Measurements from ENCODE around the gene ARHGAP45.

ARHGAP45 gene

DNA sequence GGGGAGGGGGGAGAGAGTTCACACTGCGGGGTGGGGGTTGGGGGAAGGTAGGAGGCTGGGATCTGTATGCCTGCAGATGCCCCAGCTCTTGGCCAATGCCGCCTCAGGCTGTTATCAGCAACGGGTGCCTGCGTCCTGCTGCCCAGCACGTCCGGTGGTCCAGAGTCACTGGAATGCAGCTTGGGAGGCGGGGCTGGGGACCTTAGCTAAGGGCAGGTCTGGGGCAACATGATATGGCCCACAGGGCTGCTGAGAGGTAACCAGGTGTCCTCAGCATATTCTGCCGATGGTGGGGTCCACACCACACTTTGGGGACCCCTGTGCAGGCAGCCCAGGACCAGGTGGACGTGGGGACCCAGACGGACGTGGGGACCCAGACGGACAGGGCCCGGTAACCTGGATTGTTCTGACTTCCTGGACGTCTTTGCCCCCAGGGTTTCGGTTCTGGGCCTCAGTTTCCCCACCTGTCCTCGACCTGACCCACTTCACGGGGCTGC is 668 bp upstream of the ARHGAP45 start:
- in situ Hi-C loops (cut with MboI; ENCODE audit: low pct_unique_long_range_greater_than_20kb, low sequenced_read_pairs, unreplicated experiment) = no loop called here
- DNase-seq (ENCODE audit: low spot score) = no peak
- TF ChIP-seq CTCF (IDR thresholded peaks at IDR 0.05; ENCODE audit: extremely low read depth, insufficient read depth, missing control alignments) = no peak

- in situ Hi-C loops (cut with MboI; ENCODE audit: low pct_unique_long_range_greater_than_20kb, low sequenced_read_pairs, unreplicated experiment) = no loop called here
- TF ChIP-seq CTCF (IDR thresholded peaks at IDR 0.05; ENCODE audit: extremely low read depth, insufficient read depth, missing control alignments) = no peak
- peak; percentile 55 for DNase-seq (ENCODE audit: low spot score)
Observed at GRCh38 chr19:1067341-1067957, 482 bp downstream of the ARHGAP45 start.

DNA sequence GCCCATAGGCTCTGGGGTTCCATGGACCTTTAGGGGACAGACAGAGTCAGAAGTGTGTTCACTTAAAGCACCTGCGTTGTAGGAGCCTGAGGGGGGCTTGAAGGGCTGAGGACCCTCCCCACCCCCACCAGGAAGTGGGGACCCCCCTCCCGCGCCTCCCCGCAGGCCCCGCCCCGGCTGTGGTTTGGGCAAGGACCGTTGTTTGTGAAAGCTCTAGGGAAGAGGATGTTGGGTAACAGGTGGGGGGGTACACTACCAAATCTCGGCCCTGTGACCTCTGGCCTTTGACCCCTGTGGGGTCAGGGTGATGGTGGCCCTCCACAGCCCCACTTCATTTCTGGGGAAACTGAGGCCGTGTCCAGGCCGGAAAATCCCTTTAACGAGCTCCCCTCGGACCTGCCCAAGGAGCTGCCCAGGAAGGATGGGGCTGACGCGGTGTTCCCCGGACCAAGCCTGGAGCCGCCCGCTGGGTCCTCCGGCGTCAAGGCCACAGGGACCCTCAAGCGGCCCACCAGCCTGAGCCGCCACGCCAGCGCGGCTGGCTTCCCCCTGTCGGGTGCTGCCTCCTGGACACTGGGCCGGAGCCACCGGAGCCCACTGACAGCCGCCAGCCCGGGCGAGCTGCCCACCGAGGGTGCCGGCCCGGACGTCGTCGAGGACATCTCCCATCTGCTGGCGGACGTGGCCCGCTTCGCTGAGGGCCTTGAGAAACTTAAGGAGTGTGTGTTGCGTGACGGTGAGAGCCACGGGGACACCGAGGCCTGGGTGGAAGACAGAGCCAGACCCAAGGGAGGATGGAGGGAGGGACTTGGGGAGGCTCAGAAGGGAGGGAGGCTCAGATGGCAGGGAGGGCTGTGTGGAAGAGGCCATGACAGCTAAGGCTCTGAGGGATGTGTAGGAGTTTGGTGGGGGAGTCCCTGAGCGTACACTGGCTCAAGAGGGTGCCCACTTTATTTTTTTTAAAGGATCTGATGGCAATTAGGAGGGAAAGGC is 1.3 kb downstream of the ARHGAP45 start:
- no peak for TF ChIP-seq CTCF (IDR thresholded peaks at IDR 0.05; ENCODE audit: extremely low read depth, insufficient read depth, missing control alignments)
- in situ Hi-C loops (cut with MboI; ENCODE audit: low pct_unique_long_range_greater_than_20kb, low sequenced_read_pairs, unreplicated experiment) = no loop called here
- peak; percentile 73 for DNase-seq (ENCODE audit: low spot score)

DNA sequence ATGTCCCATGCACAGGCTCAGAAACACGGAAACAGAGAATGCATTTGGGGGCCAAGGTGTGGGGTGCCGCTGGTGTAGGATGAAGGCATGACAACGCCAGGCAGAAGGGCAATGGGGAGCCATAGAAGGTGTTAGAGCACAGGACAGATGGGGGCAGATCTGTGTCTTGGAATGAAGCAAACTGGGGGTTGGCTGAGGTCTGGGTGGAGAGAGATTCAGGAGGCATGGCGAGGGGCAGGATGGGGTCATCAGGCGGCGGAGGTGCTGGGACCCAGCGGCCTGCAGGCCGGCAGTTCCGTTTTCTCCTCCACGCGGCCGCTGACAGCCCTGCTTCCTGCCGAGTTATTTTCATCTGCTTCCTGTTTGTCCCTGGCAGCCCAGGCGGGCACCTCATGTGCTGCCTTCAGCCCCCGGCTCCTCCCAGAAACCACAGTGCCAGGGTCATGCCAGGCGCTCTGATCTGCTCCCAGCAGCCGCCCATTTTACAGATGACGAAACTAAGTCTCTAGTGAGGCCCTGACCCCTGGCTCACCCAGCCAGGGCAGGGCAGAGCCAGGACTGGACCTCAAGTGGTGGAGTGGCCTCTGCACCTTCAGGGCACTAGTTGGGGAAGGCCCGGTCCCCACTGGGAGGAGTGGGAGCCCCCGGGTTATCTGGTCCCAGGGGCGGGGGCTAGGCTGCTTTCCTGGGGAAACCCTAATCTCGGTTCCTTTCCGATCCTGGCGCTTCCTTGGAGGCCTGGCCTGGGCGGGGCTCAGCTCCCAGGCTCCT is 2.2 kb downstream of the ARHGAP45 start:
- in situ Hi-C loops (cut with MboI; ENCODE audit: low pct_unique_long_range_greater_than_20kb, low sequenced_read_pairs, unreplicated experiment) = no loop called here
- peak; percentile 61 for DNase-seq (ENCODE audit: low spot score)
- TF ChIP-seq CTCF (IDR thresholded peaks at IDR 0.05; ENCODE audit: extremely low read depth, insufficient read depth, missing control alignments) = no peak

DNA sequence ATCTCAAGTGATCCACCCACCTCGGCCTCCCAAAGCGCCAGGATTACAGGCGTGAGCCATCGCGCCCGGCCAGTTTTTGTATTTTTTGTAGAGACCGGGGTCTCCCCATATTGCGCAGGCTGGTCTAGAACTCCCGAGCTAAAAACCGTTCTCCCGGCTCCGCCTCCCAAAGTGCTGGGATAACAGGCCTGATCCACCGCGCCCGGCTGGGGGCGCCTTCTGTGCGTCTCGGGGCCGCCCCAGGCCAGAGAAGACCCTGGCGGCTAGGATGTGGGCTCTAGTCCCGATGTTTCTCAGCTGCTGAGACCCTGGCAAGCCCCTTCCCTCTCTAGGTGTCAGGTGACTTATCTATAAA is 3.6 kb downstream of the ARHGAP45 start:
- in situ Hi-C loops (cut with MboI; ENCODE audit: low pct_unique_long_range_greater_than_20kb, low sequenced_read_pairs, unreplicated experiment) = no loop called here
- TF ChIP-seq CTCF (IDR thresholded peaks at IDR 0.05; ENCODE audit: extremely low read depth, insufficient read depth, missing control alignments) = no peak
- no peak for DNase-seq (ENCODE audit: low spot score)
